ENCODE measurements around the gene VPS18.

DNA sequence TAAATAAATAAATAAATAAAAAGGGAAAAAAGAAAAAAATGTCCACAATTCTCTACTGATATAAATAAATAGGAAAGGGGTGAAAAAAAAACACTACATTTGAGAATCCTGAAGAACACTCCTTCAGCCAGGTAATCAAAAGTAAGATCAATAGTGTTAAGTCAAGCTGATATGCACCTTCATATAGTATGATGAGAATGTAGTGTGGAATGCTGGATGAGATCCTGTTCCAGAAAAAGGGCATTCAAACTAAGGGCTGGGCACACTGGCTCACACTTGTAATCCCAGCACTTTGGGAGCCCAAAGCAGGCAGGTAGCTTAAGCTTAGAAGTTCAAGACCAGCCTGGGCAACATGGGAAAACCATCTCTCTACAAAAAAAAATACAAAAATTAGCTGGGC, 5.1 kb upstream of the VPS18 start:
- TF ChIP-seq POLR2A (IDR thresholded peaks at IDR 0.05) (no peak), POLR2AphosphoS5 (IDR thresholded peaks at IDR 0.05) (no peak)
- TF ChIP-seq, protein P1, sequence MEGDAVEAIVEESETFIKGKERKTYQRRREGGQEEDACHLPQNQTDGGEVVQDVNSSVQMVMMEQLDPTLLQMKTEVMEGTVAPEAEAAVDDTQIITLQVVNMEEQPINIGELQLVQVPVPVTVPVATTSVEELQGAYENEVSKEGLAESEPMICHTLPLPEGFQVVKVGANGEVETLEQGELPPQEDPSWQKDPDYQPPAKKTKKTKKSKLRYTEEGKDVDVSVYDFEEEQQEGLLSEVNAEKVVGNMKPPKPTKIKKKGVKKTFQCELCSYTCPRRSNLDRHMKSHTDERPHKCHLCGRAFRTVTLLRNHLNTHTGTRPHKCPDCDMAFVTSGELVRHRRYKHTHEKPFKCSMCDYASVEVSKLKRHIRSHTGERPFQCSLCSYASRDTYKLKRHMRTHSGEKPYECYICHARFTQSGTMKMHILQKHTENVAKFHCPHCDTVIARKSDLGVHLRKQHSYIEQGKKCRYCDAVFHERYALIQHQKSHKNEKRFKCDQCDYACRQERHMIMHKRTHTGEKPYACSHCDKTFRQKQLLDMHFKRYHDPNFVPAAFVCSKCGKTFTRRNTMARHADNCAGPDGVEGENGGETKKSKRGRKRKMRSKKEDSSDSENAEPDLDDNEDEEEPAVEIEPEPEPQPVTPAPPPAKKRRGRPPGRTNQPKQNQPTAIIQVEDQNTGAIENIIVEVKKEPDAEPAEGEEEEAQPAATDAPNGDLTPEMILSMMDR (IDR thresholded peaks at IDR 0.05) = no peak
